Skeletal muscle satellite cell (primary cell): Measurements from ENCODE around the gene LSS.

ENCODE experiments used
- H3K27me3 ChIP-seq: 2 replicates; pipeline ENCODE4 v1.7.0; 2013; ENCODE audit warnings: low read length; ENCODE audit not compliant: control insufficient read depth, insufficient read depth
- H3K36me3 ChIP-seq: 2 replicates; pipeline ENCODE4 v1.7.0; 2013; ENCODE audit warnings: mild to moderate bottlenecking, control low read depth, low read length; ENCODE audit not compliant: insufficient read depth
- H3K4me1 ChIP-seq: 2 replicates; pipeline ENCODE4 v1.7.0; 2013; ENCODE audit warnings: low read length; ENCODE audit not compliant: control insufficient read depth, insufficient read depth
- H3K4me2 ChIP-seq: 2 replicates; pipeline ENCODE4 v1.7.0; 2013; ENCODE audit warnings: mild to moderate bottlenecking, low read length
- H3K4me3 ChIP-seq: 2 replicates; pipeline ENCODE4 v1.7.0; 2013; ENCODE audit warnings: low read length
- H3K9ac ChIP-seq: 2 replicates; pipeline ENCODE4 v1.7.0; 2013; ENCODE audit warnings: mild to moderate bottlenecking, low read depth, low read length, moderate library complexity
- H3K9me3 ChIP-seq: replicated peaks from 2 replicates; pipeline ENCODE4 v1.7.0; 2013; ENCODE audit warnings: mild to moderate bottlenecking, control low read depth, low read length

The LSS gene

DNA sequence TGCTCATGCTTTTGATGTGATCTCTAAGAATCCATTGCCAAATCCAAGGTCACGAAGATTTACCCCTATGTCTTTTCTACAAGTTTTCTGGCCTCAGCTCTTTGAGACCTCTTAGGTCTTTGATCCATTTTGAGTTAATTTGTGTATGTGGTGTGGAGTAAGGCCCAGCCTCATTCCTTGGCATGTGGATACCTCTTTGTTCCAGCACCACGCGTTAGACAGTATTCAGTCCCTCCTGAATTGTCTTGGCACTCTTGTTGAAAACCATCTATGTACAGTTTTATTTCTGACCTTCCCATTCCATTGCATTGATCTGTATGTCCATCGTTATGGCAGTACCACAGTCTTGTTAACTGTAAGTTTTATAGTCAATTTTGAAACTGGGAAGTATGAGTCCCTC, 65.2 kb downstream of the LSS start:
- H3K9me3 ChIP-seq = no peaks in the 10 kb centered on the region
- no peak overlapping the region for H3K4me3 ChIP-seq
- no peaks in the 10 kb centered on the region for H3K27me3 ChIP-seq
- H3K36me3 ChIP-seq = peaks cover 4% of the 10 kb centered on the region
- H3K4me1 ChIP-seq = no peaks in the 10 kb centered on the region
- H3K9ac ChIP-seq = no peak overlapping the region
- H3K4me2 ChIP-seq = no peak overlapping the region

DNA sequence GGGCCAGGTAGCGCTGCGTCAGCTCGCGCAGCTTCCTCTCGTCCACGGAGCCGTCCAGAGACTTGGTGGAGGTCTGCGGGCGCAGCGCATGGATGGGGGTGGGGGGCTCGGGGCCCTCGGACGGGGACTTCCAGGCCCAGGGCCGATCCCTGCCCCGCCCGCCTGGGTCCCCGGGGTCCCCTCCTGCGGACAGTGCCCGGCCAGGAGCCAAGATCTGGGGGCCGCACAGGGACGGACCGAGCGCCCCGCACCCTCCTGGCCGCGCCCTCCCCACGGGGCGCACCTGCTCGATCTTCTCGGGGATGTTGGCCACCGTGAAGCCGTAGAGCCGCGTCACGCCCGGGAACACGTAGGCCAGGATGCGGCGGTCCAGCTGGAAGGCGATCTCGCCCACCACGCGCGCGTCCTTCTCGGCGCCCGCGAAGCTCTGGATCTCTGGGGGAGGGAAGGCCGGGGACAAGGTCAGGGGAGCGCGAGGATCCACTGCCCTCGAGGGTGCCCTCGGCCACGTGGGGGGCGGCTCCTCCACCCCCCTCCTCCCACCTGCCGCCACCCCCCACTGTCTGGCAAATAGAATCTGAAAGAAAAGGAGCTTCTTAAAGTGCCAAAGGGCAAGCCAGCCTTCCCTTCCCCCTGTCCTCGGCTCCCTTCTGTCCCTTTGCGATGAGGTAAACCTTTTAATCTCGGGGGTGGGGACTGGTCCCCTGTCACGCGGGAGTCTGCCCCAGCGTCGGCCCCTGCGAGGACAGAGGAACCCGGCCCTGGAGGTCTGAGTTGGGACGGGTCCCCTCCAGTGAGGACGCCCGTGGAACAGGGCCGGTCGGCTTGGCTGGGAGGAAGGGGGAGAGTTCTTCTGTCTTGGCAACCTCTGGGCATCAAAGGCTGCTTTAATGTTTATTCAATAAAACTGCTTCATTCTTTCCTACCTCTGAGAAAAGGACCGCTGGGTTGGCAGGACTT, 66.7 kb downstream of the LSS start:
- Histone ChIP-seq H3K4me2 (no peak overlapping the region), H3K9me3 (no peaks in the 10 kb centered on the region), H3K36me3 (peaks cover 4% of the 10 kb centered on the region), H3K9ac (no peak overlapping the region), H3K27me3 (no peaks in the 10 kb centered on the region), H3K4me3 (no peak overlapping the region), H3K4me1 (no peaks in the 10 kb centered on the region)

DNA sequence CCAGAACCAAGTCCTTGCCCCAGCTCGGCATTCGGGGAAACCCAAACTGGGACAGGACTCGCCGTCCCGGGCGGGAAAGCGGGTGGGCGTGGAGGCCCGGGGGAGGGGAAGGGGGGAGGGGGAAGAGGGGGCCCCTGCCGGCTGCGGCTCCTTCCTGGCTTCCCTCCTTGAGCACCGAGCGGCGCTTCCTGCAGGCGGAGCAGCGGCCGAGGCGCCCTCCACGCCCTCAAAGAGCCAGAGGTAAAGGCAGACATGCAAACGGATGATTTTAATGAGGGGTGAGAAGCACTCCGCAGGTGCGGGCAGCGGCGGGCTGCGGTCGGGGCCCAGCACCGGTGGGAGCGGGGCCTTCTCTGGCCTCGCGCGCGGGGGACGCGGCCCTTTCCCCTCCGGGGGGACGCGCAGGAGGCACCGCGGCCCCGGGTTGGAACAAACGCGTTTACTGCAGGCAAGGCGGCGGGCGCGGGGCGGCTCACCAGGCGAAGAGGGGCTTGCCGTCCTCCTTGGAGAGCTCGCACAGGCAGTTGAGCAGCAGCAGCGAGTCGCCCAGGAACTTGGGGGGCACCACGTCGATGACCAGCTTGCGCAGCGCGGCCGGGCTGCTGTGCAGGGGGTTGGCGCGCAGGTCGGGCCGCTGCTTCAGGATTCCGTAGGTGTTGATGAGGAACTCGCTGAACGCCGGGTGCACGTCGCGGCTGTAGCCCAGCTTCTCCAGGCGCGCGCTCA, 67.5 kb downstream of the LSS start:
- Histone ChIP-seq H3K36me3 (peaks cover 4% of the 10 kb centered on the region), H3K4me1 (no peaks in the 10 kb centered on the region), H3K27me3 (no peaks in the 10 kb centered on the region), H3K9ac (no peak overlapping the region), H3K9me3 (no peaks in the 10 kb centered on the region), H3K4me3 (no peak overlapping the region), H3K4me2 (no peak overlapping the region)

DNA sequence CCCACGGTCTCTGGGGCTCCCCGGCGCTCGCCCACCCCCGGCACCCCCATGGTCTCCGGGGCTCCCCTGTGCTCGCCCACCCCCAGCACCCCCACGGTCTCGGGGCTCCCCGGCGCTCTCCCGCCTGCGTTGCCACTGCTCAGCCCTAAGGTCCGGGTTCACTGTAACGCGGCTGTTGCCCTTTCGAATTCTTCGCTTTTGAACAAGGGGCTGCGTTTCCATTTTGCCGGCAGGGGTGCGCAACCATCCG, 68.0 kb downstream of the LSS start:
- Histone ChIP-seq H3K4me1 (no peaks in the 10 kb centered on the region), H3K9ac (no peak overlapping the region), H3K36me3 (peaks cover 4% of the 10 kb centered on the region), H3K4me3 (no peak overlapping the region), H3K9me3 (no peaks in the 10 kb centered on the region), H3K4me2 (no peak overlapping the region), H3K27me3 (no peaks in the 10 kb centered on the region)

DNA sequence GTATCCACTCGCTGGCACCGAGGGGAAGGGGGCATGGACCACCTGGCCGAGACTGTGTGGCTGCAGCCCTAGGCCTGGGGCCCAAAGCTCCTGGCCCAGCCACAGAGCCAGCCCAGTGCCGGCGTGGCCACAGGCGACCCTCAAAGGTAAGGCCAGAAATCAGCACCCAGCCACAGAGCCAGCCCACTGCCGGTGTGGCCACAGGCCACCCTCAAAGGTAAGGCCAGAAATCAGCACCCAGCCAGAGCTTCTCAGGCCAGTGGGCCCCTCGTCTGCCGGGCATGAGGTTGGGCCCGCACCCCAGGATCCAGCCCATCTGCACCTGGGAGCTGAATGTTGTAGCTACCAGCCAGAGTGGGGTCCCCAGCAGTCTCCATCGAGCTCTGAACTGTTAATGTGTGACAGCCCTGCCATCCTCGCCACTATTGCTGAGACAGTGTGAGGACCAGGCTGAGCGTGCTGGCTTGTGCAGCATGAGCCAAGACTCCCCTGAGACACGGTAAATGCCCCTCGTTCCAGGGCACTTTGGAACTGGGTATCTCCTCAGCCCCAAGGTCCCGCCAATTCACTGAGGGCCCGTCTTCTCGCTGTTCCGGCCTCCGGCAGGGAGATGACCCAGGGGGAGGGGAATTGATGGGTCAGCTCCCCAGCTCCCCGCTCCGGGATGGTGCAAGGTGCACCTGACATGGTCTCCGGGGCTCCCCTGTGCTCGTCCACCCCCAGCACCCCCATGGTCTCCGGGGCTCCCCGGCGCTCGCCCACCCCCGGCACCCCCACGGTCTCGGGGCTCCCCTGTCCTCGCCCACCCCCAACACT, 68.5 kb downstream of the LSS start:
- Histone ChIP-seq H3K9me3 (no peaks in the 10 kb centered on the region), H3K27me3 (no peaks in the 10 kb centered on the region), H3K4me2 (no peak overlapping the region), H3K9ac (no peak overlapping the region), H3K4me1 (no peaks in the 10 kb centered on the region), H3K36me3 (peaks cover 4% of the 10 kb centered on the region), H3K4me3 (no peak overlapping the region)

DNA sequence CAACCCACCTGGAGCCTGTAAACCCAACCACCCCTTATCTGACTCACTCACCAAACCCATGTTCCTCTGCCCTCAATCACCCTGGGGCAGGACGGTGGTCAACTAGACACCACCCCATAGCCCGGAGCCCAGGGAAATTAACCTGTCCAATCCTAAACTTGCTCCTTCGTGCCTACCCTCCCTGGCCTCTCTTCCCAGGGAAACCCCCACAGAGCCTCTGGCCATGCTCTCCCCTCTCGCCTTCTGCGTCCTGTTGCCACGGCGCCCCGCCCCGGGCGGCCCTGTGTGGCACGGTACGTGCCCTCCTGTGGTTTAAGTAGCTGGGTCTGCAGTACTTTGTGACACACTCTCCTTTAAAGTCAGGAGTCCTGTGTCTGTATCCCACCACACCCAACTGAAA, 69.2 kb downstream of the LSS start:
- no peak overlapping the region for H3K9ac ChIP-seq
- peaks cover 4% of the 10 kb centered on the region for H3K36me3 ChIP-seq

DNA sequence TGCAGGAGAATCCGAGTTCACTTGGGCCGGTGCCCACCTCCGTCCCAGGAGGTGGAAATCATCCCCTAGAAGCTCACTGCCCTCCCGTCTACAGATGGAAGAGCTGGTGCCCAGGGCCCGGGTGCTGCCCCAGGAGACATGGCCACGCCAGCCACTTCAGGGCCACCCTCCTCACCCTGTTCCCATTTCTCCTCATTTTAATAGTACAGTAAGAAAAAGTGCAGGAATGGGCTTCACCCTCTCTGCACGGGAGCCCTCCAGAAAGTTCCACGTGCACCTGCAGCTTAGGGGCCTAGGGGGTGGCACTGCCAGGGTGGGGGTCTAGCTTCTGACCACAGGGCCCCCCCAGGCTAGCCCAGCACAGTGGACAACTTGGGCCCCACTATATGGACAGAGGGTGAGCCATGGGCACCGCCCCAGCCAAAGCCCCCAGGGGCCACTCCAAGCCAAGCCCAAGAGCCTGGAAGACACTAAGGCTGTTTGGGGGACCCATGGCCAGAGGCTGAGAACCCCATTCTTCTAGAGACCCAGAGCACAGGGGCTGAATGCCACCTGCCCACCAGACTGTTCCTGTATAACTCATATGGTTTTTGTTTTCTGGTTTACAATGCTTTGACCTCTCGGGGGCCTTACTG, 69.8 kb downstream of the LSS start:
- H3K9ac ChIP-seq = no peak overlapping the region
- no peaks in the 10 kb centered on the region for H3K27me3 ChIP-seq
- H3K4me1 ChIP-seq = no peaks in the 10 kb centered on the region
- peaks cover 4% of the 10 kb centered on the region for H3K36me3 ChIP-seq
- no peak overlapping the region for H3K4me3 ChIP-seq
- H3K9me3 ChIP-seq = no peaks in the 10 kb centered on the region
- H3K4me2 ChIP-seq = no peak overlapping the region

More for the DNA sequence above, 69.2 kb downstream of the LSS start:
- no peak overlapping the region for H3K4me3 ChIP-seq
- no peaks in the 10 kb centered on the region for H3K4me1 ChIP-seq
- no peak overlapping the region for H3K4me2 ChIP-seq
- H3K9me3 ChIP-seq = no peaks in the 10 kb centered on the region
- no peaks in the 10 kb centered on the region for H3K27me3 ChIP-seq

DNA sequence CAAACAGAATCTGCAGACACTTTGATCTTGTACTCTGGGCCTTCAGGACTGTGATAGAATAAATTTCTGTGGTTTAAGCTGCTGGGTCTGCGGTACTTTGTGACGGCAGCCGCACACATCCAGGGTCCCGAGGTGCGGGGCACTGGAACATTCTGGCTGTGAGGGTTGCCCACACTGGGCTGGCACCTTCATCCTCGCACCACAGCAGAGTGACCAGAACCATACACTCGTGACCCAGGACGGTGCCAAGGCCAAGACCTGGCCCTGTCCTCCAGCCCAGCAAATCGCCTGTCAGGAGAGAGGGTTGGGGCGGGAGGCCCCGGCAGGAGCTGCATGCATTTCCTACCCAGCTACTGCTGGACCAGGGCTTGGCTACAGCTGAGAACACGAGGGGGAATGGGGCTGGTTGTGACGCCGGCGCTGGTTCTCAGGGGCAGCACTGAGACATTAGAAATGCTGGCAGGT, 70.6 kb downstream of the LSS start:
- H3K4me3 ChIP-seq = no peak overlapping the region
- H3K27me3 ChIP-seq = no peaks in the 10 kb centered on the region
- H3K4me1 ChIP-seq = peaks cover 6% of the 10 kb centered on the region
- H3K9me3 ChIP-seq = no peaks in the 10 kb centered on the region
- H3K9ac ChIP-seq = no peak overlapping the region
- H3K36me3 ChIP-seq = peaks cover 4% of the 10 kb centered on the region
- no peak overlapping the region for H3K4me2 ChIP-seq

DNA sequence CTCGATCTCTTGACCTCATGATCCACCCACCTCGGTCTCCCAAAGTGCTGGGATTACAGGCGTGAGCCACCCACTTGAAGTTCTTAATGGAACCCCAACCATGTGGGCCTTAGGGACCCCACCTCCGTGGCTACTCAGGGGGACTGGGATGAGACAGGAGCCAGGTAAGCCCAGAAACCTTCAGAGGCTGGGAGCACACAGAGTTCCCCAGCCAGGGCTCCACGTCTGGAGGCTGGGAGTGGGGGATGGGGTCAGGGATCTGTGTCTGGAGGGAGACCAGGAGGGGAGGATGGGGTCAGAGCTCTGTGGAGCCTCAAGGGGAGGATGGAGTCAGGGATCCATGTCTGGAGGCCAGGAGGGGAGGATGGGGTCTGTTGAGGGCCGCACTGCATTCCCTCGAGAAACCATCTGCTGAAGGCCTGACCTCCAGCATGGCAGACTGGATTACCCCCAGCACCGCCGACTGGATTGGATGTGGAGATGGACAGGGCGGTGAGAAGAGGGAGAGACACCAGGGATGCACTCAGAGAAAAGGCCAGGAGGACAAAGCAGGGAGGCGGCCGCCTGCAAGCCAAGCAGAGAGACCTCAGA, 71.1 kb downstream of the LSS start:
- Histone ChIP-seq H3K9me3 (no peaks in the 10 kb centered on the region), H3K4me1 (peaks cover 11% of the 10 kb centered on the region), H3K9ac (no peak overlapping the region), H3K4me3 (no peak overlapping the region), H3K36me3 (peaks cover 4% of the 10 kb centered on the region), H3K27me3 (no peaks in the 10 kb centered on the region), H3K4me2 (no peak overlapping the region)

DNA sequence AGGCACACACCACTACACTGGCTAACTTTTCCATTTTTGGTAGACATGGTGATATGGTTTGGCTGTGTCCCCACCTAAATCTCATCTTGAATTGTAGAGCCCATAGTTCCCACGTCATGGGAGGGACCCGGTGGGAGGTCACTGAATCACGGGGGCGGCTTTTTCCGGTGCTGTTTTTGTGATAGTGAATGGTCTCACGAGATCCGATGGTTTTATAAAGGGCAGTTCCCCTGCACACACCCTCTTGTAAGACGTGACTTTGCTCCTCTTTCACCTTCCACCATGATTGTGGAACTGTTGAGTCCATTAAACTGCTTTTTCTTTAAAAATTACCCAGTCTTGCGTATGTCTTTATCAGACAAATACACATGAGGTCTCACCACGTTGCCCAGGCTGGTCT, 71.9 kb downstream of the LSS start:
- Histone ChIP-seq H3K27me3 (no peaks in the 10 kb centered on the region), H3K36me3 (peaks cover 4% of the 10 kb centered on the region), H3K9ac (no peak overlapping the region), H3K4me2 (no peak overlapping the region), H3K4me3 (no peak overlapping the region), H3K9me3 (no peaks in the 10 kb centered on the region), H3K4me1 (peaks cover 13% of the 10 kb centered on the region)

DNA sequence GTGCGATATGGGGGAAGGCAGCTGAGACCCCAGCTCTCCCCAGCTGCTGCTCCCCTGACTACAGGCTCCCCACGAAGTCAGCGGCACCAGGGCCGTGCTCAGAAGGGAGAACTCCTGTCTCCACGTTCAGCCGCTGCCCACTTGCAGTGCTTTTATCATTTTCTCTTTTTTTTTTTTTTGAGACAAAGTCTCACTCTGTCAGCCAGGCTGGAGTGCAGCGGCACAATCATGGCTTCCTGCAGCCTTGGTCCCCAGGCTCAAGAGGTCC, 72.3 kb downstream of the LSS start:
- Histone ChIP-seq H3K27me3 (no peaks in the 10 kb centered on the region), H3K9ac (no peak overlapping the region), H3K4me3 (no peak overlapping the region)

More for the DNA sequence above, 72.3 kb downstream of the LSS start:
- peaks cover 4% of the 10 kb centered on the region for H3K36me3 ChIP-seq
- H3K4me1 ChIP-seq = peaks cover 13% of the 10 kb centered on the region
- no peak overlapping the region for H3K4me2 ChIP-seq
- H3K9me3 ChIP-seq = no peaks in the 10 kb centered on the region
